Left lung (tissue), 10 donors: Measurements from ENCODE around the gene TMEM134. TPM values are rescaled to one million over a fixed set of nuclear protein-coding genes. Genes with fewer than 3 reads are reported as not detected.
A peak's percentile ranks its signal among the peaks of the same experiment; 100 is the strongest.

Source experiments
- ATAC-seq: fragments of 200-7000 bp; cut with Tn5 transposase; one replicate; pipeline ENCODE4 v1.9.1; 2020; ENCODE audit warnings: moderate library complexity
- DNase-seq, 4 donors: peaks; one replicate each; pipeline ENCODE4 v3.0.0-alpha.2; 2013 to 2020
- H3K27ac ChIP-seq, 2 donors: fragments of 200-600 bp; sonication (generic) in 1 of 2; one replicate each; pipeline versions ENCODE4 v1.5.0 to v1.8.0; 2020 to 2021
- H3K27me3 ChIP-seq, 2 donors: fragments of 200-600 bp; sonication (generic) in 1 of 2; one replicate each; pipeline versions ENCODE4 v1.5.0 to v1.8.0; 2020 to 2021
- H3K36me3 ChIP-seq, 2 donors: fragments of 200-600 bp; sonication (generic) in 1 of 2; one replicate each; pipeline versions ENCODE4 v1.5.0 to v1.8.0; 2020 to 2021
- H3K4me1 ChIP-seq, 2 donors: fragments of 200-600 bp; one replicate each; pipeline ENCODE4 v1.8.0; 2021
- H3K4me3 ChIP-seq, 2 donors: fragments of 200-600 bp; sonication (generic) in 1 of 2; one replicate each; pipeline versions ENCODE4 v1.5.0 to v1.8.0; 2020 to 2021; ENCODE audit warnings: mild to moderate bottlenecking in 1 of 2
- H3K9me3 ChIP-seq, 2 donors: fragments of 200-600 bp; sonication (generic) in 1 of 2; one replicate each; pipeline versions ENCODE4 v1.5.0 to v1.8.0; 2020 to 2021
- intact Hi-C, 2 donors: fragments of 100-400 bp; cut with DNase I; formaldehyde crosslinking; loops; one replicate each; pipeline versions ENCODE4 v1.11.2 to v1.14.2; 2022
- polyA plus RNA-seq, 6 donors: library from polyadenylated mRNA; unstranded; fragments of 120-200 nt; gene quantifications; one replicate each; pipeline ENCODE4 v1.2.1, GENCODE V29; 2013; ENCODE audit not compliant: insufficient read length in 6 of 6
- total RNA-seq, 2 donors: library from RNA; stranded (reverse); fragmentation: NEBNext Ultra II Directional; extraction: Animal tissue kit (Norgen Biotek cat#: 25700); gene quantifications; one replicate each; pipeline ENCODE4 v1.2.1, GENCODE V29; 2021
- TF ChIP-seq, protein P1 (sequence below), 2 donors: fragments of 200-600 bp; sonication (generic) in 1 of 2; IDR thresholded peaks; one replicate each; pipeline versions ENCODE4 v1.5.0 to v1.8.0; 2021; ENCODE audit warnings: antibody characterized with exemption in 2 of 2
- donor health status: DM: no; HTN: yes; CAD: no.
- donor health status: DM: no; HTN: no; CAD: no.

TMEM134 gene
- total and polyA plus RNA-seq, 8 donors: 33.4 to 51.8 (median 44.7) TPM

GRCh38 chr11:67497656-67498291, 28.7 kb upstream of the TMEM134 start:
- intact Hi-C loops: no loop called here

GRCh38 chr11:67496113-67496512, 27.1 kb upstream of the TMEM134 start:
- H3K27me3 ChIP-seq: no peaks in the 10 kb centered on the region
- no peak overlapping the region for H3K4me3 ChIP-seq
- TF ChIP-seq, protein P1, sequence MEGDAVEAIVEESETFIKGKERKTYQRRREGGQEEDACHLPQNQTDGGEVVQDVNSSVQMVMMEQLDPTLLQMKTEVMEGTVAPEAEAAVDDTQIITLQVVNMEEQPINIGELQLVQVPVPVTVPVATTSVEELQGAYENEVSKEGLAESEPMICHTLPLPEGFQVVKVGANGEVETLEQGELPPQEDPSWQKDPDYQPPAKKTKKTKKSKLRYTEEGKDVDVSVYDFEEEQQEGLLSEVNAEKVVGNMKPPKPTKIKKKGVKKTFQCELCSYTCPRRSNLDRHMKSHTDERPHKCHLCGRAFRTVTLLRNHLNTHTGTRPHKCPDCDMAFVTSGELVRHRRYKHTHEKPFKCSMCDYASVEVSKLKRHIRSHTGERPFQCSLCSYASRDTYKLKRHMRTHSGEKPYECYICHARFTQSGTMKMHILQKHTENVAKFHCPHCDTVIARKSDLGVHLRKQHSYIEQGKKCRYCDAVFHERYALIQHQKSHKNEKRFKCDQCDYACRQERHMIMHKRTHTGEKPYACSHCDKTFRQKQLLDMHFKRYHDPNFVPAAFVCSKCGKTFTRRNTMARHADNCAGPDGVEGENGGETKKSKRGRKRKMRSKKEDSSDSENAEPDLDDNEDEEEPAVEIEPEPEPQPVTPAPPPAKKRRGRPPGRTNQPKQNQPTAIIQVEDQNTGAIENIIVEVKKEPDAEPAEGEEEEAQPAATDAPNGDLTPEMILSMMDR (IDR thresholded peaks at IDR 0.05): no peak
- no peak overlapping the region for H3K27ac ChIP-seq
- H3K9me3 ChIP-seq: no peaks in the 10 kb centered on the region
- ATAC-seq: no peak
- peaks cover 0 to 2% of the 10 kb centered on the region in 2 donors for H3K4me1 ChIP-seq
- DNase-seq: peak in 1 of 4 donors; percentile 50
- intact Hi-C loops: no loop called here
- peaks cover 0 to 90% of the 10 kb centered on the region in 2 donors for H3K36me3 ChIP-seq

More at GRCh38 chr11:67497656-67498291, 28.7 kb upstream of the TMEM134 start:
- ATAC-seq (no peak), DNase-seq (peak in 1 of 4 donors; percentile 67)
- no peaks in the 10 kb centered on the region for H3K9me3 ChIP-seq
- TF ChIP-seq, protein P1 (IDR thresholded peaks at IDR 0.05): no peak
- H3K4me1 ChIP-seq: peaks cover 0 to 11% of the 10 kb centered on the region in 2 donors
- no peak overlapping the region for H3K4me3 ChIP-seq
- H3K27ac ChIP-seq: no peak overlapping the region
- peaks cover 0 to 90% of the 10 kb centered on the region in 2 donors for H3K36me3 ChIP-seq
- no peaks in the 10 kb centered on the region for H3K27me3 ChIP-seq

GRCh38 chr11:67495234-67496005, 26.4 kb upstream of the TMEM134 start:
- Histone ChIP-seq H3K9me3 (no peaks in the 10 kb centered on the region), H3K4me3 (no peak overlapping the region), H3K27me3 (no peaks in the 10 kb centered on the region), H3K27ac (no peak overlapping the region), H3K36me3 (peaks cover 0 to 96% of the 10 kb centered on the region in 2 donors), H3K4me1 (no peaks in the 10 kb centered on the region)
- intact Hi-C loops: no loop called here
- ATAC-seq (no peak), DNase-seq (peak in 1 of 4 donors; percentile 68)
- TF ChIP-seq, protein P1 (IDR thresholded peaks at IDR 0.05): no peak

GRCh38 chr11:67494371-67495233, 25.6 kb upstream of the TMEM134 start:
- H3K4me1 ChIP-seq: no peaks in the 10 kb centered on the region
- DNase-seq: peak in 1 of 4 donors; percentile 65
- intact Hi-C loops: no loop called here

More at GRCh38 chr11:67494371-67495233, 25.6 kb upstream of the TMEM134 start:
- H3K36me3 ChIP-seq: peaks cover 0 to 98% of the 10 kb centered on the region in 2 donors
- no peak overlapping the region for H3K27ac ChIP-seq
- TF ChIP-seq, protein P1 (IDR thresholded peaks at IDR 0.05): no peak
- no peaks in the 10 kb centered on the region for H3K9me3 ChIP-seq
- H3K4me3 ChIP-seq: no peak overlapping the region
- H3K27me3 ChIP-seq: no peaks in the 10 kb centered on the region
- no peak for ATAC-seq
